CD4-positive, alpha-beta T cell treated with Interleukin-6 for 4 hours (primary cell): Measurements from ENCODE around the gene MAPK8IP2.
"Not testable (repeated sequence)": the region's sequence is repeated elsewhere in the genome, so short reads cannot be mapped to it uniquely, and the experiment has no call there.

Experiments used
- DNase-seq: peaks from one replicate; pipeline ENCODE4 v3.0.0-alpha.2; 2020; ENCODE audit warnings: mixed read lengths

The MAPK8IP2 gene

GRCh38 chr22:50641696-50642607 lies 41.4 kb downstream of the MAPK8IP2 start:
- no peak for DNase-seq

GRCh38 chr22:50643021-50643820 lies 42.6 kb downstream of the MAPK8IP2 start:
- not testable (repeated sequence) for DNase-seq

GRCh38 chr22:50643821-50644101 lies 43.2 kb downstream of the MAPK8IP2 start:
- DNase-seq = not testable (repeated sequence)

GRCh38 chr22:50653256-50653655 lies 52.7 kb downstream of the MAPK8IP2 start:
- DNase-seq = no peak

- DNase-seq = not testable (repeated sequence)
Observed at GRCh38 chr22:50654664-50655063, 54.1 kb downstream of the MAPK8IP2 start.

- DNase-seq = no peak
Observed at GRCh38 chr22:50656122-50657070, 55.8 kb downstream of the MAPK8IP2 start.

GRCh38 chr22:50657925-50658324 lies 57.3 kb downstream of the MAPK8IP2 start:
- no peak for DNase-seq

GRCh38 chr22:50659711-50660110 lies 59.1 kb downstream of the MAPK8IP2 start:
- not testable (repeated sequence) for DNase-seq

GRCh38 chr22:50660306-50660705 lies 59.7 kb downstream of the MAPK8IP2 start:
- DNase-seq = no peak
